IPS-NIHi7 (cell line): ENCODE results near the gene GLUL.

Experiments used
- DNase-seq: peaks from one replicate; pipeline ENCODE4 v3.0.0; 2012; ENCODE audit warnings: mixed read lengths; ENCODE audit errors: extremely low spot score

GLUL gene

GRCh38 chr1:182391362-182392049 is at the start of gene GLUL:
TSS of gene GLUL (minus strand) at chr1:182391790. CDS start at chr1:182388737, 3,053 bp downstream.
- DNase-seq: peak; percentile 99

DNA sequence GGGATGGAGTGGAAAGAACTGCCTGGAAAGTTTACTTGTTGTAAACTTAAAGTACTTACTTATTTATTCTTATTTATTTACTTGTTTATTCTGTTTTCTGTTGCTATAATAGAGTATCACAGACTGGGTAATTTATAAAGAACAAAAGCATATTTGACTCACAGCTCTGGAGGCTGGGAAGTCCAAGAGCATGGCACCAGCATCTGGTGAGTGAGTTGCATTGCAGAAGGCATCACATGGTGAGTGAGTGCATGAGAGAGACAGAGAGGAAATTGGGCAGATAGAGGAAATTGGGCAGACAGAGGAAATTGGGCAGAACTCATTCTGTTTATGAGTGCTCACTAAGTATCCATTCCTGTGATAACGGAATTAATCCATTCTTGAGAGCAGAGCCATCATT is 46.7 kb upstream of the GLUL start:
- DNase-seq: no peak

DNA sequence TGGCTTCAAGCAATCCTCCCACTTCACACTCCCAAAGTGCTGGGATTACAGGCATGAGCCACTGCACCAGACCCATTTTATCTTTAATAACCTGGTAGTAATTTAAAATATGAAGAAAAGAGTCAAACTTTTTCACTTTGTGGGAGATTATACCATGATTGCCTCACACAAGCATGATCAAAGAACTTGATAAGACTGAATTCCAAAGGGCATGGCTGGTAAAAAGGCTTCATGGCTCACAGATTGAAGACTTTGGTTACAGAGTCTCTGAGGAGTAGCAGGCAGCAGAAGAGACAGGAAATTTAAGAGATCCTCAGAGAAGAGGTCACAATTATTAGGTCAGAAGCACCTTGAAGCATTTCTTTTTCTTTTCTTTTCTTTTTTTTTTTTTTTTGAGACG is 42.0 kb upstream of the GLUL start:
- DNase-seq: no peak

GRCh38 chr1:182431278-182431677 is 39.7 kb upstream of the GLUL start:
- no peak for DNase-seq

DNA sequence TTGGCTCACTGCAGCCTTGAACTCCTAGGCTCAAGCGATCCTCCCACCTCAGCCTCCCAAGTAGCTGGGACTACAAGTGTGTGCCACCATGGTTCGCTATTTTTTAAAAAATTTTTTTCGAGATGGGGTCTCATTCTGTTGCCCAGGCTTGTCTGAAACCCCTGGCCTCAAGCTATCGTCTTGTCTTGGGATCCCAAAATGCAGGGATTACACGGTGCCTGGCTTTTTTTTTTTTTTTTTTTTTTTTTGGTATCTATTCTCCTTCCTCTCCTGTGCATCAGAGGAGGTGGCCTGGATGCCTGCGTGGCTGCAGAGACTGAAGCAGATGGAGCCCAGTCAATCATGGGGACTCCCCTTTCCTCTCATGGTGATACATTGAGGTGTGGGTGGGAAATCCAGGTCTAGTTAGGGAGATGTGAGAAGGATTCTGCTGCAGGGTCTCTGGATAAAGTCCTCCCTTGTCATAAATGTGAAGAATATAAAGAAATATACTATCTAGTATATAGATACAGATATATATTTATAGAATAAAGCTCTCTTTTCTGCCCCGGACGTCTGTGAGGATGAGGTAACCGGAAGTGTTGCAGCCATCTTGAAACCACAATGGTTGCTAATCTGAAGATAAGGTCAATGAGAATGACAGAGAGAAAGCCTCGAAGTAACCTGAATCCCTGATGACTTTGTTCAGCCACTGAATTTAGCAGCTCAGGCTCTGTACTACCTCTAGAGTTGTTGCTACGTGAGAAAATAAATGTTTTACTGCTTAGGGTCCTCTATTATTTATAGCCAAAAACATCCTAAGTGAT is 38.9 kb upstream of the GLUL start:
- no peak for DNase-seq

- DNase-seq: no peak
Measured at GRCh38 chr1:182428043-182428442, 36.5 kb upstream of the GLUL start.

DNA sequence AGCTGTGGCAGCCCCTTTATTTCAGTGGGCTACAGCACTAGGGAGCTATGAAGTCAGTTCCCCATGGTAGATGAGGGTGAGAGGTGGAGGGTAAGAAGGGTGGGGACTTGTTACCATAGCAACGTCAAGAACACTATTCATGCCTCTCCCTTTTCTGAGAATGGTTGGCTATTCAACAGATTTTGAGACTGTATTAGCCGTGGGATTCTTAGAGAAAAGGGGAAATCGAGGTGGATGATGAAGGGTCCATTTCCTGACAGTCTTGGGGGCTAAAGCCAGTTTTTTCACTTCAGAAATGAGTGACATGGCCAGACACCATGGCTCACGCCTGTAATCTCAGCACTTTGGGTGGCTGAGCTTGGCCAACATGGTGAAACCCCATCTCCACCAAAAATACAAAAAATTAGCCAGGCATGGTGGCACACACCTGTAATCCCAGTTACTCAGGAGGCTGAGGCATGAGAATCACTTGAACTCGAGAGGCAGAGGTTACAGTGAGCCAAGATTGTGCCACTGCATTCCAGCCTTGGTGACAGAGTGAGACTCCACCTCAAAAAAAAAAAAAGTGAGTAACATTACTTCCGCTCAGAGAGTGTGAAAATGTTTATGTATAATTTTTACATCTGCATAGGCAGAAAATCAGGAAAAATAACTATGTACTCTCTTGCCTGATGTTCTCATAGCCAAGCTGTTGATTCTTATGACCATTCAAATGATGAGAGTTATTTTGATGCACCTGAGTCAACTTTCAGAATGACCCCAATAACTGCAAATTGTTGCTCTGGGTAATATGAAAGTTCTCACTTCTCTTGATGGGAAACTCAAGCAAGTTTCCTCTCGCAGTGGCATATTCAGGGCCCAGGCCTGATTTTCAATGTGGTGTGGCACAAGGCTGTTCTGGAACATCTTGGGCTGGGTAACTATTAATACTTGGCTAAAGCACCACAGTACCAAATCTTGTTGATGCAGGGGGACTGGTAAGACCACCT is 35.1 kb upstream of the GLUL start:
- DNase-seq: no peak

GRCh38 chr1:182415789-182416188 is 24.2 kb upstream of the GLUL start:
- no peak for DNase-seq

- no peak for DNase-seq
Measured at GRCh38 chr1:182413969-182414368, 22.4 kb upstream of the GLUL start.

- no peak for DNase-seq
Measured at GRCh38 chr1:182413486-182413885, 21.9 kb upstream of the GLUL start.

DNA sequence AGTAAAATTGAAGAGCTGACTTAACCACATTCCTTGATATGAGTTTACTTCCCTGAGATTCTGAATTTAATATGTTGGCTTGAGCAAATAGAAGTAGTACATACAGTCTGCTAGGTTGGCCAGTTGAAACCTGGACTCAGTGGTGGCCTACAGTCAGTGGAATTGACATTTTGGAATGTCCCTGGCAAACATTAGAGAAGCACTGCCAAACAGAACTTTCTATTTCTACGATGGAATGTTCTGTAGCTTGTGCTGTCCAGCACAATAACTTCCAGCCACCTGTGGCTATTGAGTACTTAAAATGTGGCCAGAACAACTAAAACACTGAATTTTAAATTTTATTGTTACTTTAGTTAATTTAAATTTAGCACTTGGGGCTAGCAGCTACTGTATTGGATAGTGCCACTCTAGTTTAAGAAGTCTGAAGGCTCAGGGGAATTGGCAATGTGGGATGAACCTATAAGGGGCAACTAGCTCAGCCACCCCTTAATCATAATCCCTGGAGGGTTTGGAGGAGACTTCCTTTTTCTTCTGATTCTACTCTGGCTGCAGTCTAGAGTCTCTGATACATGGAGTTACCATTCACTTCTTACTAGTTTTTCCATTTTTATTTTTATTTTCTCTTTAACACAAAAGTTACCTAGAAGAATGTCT is 19.2 kb upstream of the GLUL start:
- DNase-seq: no peak

DNA sequence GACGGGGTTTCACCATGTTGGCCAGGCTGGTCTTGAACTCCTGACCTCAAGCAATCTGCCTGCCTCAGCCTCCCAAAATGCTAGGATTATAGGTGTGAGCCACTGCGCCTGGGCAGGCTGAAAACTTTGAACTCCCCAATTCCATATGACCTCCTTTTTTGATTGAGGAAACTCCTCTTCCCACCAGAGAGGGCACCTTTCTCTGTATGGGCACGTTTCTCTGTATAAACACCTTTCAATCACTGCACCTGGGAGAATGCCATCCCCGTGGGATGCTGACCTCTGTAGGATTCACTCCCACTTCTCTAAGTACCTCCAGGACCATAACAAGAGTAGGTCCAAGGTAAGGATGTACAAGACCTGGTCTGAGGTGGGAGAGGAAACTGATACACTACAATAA is 18.5 kb upstream of the GLUL start:
- DNase-seq: no peak

- DNase-seq: peak; percentile 27
Measured at GRCh38 chr1:182408435-182409075, 17.0 kb upstream of the GLUL start.

- DNase-seq: no peak
Measured at GRCh38 chr1:182407724-182408123, 16.1 kb upstream of the GLUL start.

- DNase-seq: no peak
Measured at GRCh38 chr1:182406012-182406411, 14.4 kb upstream of the GLUL start.

GRCh38 chr1:182405578-182405977 is 14.0 kb upstream of the GLUL start:
- no peak for DNase-seq

DNA sequence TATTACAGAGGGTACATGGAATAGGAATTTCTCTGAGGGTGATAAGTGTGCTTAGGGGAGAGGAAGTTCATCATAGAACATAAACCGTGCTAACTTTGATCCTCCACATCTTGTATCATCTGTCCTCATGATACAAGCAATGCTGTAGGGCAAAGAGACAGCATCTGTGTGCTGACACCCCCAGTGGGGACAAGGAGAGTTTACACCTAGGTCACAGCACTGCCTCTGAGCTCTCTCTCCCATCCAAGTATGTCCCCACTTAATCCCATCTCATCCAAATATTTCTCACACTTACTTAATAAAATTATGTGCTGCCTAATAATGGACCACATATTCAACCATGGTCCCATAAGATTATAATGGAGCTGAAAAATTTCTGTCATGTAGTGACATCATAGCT is 13.2 kb upstream of the GLUL start:
- DNase-seq: peak; percentile 27

- no peak for DNase-seq
Measured at GRCh38 chr1:182400567-182400966, 9.0 kb upstream of the GLUL start, which contains the start of gene TEDDM1. TSS of gene TEDDM1 (minus strand) at chr1:182400667. CDS start at chr1:182400485, 182 bp downstream.

DNA sequence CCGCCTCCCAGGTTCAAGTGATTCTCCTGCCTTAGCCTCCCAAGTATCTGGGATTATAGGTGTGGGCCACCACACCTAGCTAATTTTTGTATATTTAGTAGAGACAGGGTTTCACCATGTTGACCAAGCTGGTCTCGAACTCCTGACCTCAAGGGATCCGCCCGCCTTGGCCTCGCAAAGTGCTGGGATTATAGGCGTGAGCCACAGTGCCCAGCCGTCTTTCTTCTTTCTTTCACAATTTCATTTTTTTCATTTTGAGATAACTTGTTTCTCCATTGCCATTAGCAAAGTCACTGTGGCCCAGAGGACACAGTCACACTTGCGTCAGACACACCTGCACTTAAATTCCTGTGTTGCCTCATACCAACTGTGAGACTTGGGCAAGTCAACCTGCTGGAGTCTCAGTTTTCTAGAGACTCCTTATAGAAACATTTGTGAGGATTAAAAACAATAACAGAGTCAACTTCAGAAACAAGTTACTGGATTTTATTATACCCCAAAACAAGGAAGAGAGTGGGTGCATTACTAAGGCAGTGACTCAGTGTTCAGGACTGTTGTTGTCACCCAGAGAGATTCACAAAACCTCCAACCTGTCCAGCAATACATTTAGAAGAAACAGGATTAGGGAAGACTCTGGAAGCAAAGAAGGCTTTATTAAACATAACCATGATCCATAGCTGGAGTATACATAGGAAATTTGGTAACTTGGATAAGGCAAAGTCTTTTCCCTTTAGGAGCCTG is 6.2 kb upstream of the GLUL start:
- DNase-seq: no peak

DNA sequence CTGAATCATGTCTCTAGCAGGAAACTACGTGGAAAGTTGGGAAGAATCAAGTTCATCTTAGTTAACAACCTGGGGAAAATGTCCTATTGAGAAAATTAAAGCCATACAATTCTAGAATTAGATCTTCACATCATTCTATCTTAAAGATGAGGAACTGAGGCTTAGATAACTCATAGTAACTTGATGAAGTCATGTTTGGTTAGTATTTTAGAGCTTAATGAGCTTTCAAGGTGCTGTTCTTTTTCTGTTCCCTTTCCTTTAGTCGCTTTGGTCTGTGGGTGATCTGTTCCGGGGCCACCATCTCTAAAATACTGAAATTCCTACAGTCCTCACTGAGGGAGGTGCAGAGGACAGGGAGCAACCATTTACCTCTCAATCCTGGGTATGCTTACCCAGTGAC is 4.3 kb upstream of the GLUL start:
- no peak for DNase-seq
